MG63 (cell line): ENCODE data around the gene LHPP. TPM values are rescaled to one million over a fixed set of nuclear protein-coding genes. Genes with fewer than 3 reads are reported as not detected.

Experiments
- DNase-seq: peaks from one replicate; pipeline ENCODE4 v3.0.0-alpha.2; 2020
- H3K27me3 ChIP-seq: fragments of 250-450 bp; sonication (Bioruptor Pico); 2 replicates; pipeline ENCODE4 v1.5.1; 2020; ENCODE audit warnings: mild to moderate bottlenecking, moderate library complexity
- H3K36me3 ChIP-seq: fragments of 250-450 bp; sonication (Bioruptor Pico); 2 replicates; pipeline ENCODE4 v1.5.1; 2020; ENCODE audit warnings: mild to moderate bottlenecking, moderate library complexity
- H3K4me3 ChIP-seq: fragments of 250-450 bp; sonication (Bioruptor Pico); 2 replicates; pipeline ENCODE4 v1.5.1; 2020; ENCODE audit warnings: mild to moderate bottlenecking, moderate library complexity
- H3K9me3 ChIP-seq: fragments of 250-450 bp; sonication (Bioruptor Pico); 2 replicates; pipeline ENCODE4 v1.5.1; 2020; ENCODE audit warnings: mild to moderate bottlenecking, moderate library complexity
- total RNA-seq: library from RNA; depleted of rRNA; stranded (reverse); fragments of >200 nt; shearing (Covaris generic); gene quantifications from 2 replicates; pipeline ENCODE4 v1.2.3, GENCODE V29; 2014; ENCODE audit warnings: low replicate concordance

The LHPP gene
- total RNA-seq, 1 experiment from 2014 or later, result 17.0 TPM

DNA sequence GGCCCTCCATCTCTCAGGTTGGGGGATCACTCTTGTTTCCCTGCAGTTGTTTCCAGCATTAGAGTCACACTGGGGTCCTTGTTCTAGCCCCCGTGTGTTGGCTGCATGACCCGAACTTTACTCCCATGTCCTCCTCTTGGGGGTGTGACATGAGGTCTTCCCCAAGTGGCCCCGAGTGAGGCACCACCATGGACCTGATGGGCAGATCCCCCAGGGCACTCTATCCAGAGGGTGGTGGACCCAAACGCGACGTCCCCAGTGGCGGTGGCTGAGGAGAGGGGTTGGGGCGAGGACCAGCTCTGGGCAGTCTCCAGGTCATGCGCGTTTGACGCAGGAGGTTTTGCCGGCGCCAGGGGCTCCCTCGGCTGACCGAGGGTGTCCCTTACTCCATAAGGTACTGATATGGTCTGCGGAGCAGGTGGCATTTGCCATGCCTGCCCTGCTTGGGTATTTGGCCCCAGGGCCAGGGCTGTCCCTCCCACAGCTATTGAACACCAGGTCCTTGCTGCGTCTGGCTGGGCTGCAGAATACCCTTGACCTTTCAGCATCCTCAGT lies 131.9 kb downstream of the LHPP start:
- Histone ChIP-seq H3K9me3 (peaks cover 3% of the 10 kb centered on the region; the same call in 1 of the 2 replicates), H3K4me3 (no peak overlapping the region), H3K27me3 (no peaks in the 10 kb centered on the region), H3K36me3 (no peaks in the 10 kb centered on the region)
- no peak for DNase-seq

DNA sequence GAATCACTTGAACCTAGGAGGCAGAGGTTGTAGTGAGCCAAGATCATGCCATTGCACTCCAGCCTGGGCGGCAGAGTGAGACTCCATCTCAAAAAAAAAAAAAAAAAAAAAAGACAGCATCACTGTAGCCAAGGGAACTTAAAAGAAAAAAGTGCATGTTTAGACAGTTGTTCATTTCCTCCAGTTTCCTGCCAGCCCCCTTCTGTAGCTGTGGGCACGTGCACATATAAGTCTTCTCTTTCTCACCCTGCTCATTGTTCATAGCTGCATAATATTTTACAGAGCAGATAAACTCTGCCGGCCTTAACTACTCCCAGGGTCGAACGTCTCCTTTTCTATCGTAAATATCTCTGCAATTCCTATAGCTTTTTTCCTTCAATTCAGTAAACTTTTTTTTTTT lies 132.6 kb downstream of the LHPP start:
- no peaks in the 10 kb centered on the region for H3K27me3 ChIP-seq
- H3K9me3 ChIP-seq, result peaks cover 3% of the 10 kb centered on the region; the same call in 1 of the 2 replicates
- H3K36me3 ChIP-seq, result no peaks in the 10 kb centered on the region
- DNase-seq, result no peak
- H3K4me3 ChIP-seq, result no peak overlapping the region

DNA sequence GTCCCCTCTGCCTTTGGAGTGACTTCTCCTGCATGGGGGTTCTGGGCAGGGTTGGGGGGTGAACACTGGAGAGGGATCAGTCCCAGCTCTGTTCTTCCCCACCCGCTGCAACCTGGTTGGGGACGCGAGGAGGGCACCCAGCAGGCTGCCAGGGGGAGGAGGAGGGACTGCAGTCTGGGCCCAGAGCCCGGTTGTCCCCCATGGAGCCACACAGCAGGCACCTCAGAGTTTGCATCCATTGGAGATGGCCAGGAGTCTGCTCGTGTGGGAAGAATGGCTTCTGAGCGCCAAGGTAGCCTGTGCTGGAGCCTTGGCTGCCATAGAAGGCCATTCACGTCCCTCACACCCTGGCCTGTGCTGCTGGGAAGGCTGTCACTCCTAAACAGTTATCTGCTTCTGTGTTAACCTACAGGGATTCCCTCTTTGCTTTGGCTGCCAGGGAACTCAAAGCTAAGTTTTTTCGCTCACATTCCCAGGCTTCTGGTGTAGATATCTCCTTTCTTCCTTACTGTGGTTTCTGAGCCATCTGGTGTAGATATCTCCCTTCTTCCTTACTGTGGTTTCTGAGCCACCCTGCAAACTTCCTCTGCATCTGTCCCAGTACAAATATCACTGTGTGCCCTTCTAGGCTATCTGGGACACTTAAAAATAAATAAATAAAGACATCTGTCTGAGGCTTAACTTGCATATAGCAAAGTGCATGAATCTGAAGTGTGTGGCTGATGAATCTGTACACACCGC lies 133.7 kb downstream of the LHPP start:
- Histone ChIP-seq H3K36me3 (no peaks in the 10 kb centered on the region), H3K27me3 (no peaks in the 10 kb centered on the region), H3K4me3 (no peak overlapping the region), H3K9me3 (peaks cover 3% of the 10 kb centered on the region; the same call in 1 of the 2 replicates)
- DNase-seq, result no peak

DNA sequence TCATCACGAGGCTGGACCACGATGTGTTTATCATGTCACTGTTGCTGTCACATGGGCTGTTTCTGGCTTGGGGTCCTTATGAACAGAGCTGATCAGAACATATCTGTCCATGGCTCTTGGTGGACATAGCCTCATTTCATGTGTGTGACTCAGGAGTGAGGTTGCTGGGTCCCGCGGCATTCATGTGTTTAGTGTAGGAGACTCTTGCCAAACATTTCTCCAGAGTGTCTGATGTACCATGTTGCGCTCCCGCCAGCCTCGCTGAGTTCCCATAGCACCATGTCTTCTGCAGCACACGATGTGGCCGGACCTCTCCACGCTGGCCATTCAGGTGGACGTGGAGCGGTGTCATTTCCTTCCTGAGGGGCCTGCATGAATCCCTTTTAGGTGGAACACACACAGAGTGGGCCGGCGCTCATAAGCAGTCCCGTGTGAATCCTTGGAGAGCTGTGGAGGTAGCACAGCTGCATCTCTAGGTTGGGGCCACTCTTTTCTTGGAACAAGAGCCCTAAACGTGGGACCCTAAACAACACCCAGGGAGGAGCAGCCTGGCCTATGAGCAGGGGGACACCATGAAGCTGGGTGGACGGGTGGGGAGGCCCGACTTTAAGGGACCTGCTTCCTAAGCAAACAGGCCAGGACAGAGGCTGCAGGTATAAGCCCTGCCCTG lies 134.6 kb downstream of the LHPP start:
- H3K27me3 ChIP-seq, result no peaks in the 10 kb centered on the region
- H3K9me3 ChIP-seq, result peaks cover 3% of the 10 kb centered on the region; the same call in 1 of the 2 replicates
- no peaks in the 10 kb centered on the region for H3K36me3 ChIP-seq
- DNase-seq, result no peak
- H3K4me3 ChIP-seq, result no peak overlapping the region

DNA sequence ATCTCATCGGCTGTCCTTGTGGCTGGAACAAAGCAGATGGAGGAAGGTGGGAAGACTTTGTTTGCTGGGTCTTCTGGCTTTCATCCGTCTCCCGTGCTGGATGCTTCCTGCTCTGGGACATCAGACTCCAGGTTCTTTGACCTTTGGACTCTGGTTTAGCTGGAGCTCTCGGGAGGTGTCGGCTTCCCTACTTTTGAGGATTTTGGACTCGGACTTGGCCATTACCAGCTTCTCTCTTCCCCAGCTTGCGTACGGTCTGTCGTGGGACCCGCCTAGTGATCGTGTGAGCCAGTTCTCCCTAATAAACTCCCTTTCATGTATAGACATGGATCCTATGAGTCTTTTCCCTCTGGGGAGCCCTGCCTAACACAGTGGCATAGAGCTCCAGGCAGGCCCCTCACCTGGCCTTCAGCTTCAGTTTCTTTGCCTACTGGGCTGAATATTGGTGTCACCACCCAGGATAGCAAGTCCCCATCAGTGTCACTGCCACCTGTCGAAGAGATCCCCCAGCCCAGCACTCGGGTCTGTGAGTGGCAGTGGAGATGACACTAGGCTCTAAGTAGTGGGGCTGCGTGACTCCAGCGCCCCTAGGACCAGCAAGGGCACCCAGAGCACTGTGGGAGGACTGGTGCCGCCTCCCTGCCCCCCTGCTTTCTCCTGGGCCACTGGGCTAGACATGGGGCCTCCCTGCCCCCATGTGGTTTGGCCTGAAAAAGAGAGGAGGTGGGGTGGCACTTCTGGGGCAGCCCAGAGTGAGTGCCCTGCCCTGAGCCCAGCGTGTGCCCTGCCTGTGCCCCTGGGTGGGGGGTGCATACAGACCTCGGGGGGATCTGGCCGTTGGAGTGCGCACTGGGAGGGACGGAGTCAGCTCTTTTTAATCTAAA lies 135.6 kb downstream of the LHPP start:
- Histone ChIP-seq H3K36me3 (no peaks in the 10 kb centered on the region), H3K4me3 (no peak overlapping the region), H3K9me3 (no peaks in the 10 kb centered on the region), H3K27me3 (no peaks in the 10 kb centered on the region)
- no peak for DNase-seq

DNA sequence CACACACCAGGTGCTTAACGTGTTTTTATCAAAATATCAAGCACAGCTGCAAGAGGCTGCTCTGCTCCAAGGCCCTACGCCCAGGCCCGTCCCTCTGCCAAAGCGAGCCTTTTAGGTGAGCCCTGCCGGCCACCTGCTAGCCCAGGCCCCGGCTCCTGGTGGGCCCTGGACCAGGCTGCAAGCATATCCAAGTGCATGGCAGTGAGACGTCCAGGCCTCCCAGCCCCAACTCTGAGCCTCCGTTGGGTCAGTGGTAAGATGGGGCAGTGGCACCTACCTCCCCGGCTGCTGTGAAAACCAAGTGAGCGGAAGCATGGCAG lies 136.2 kb downstream of the LHPP start:
- no peak for DNase-seq
- Histone ChIP-seq H3K4me3 (no peak overlapping the region), H3K9me3 (no peaks in the 10 kb centered on the region)

DNA sequence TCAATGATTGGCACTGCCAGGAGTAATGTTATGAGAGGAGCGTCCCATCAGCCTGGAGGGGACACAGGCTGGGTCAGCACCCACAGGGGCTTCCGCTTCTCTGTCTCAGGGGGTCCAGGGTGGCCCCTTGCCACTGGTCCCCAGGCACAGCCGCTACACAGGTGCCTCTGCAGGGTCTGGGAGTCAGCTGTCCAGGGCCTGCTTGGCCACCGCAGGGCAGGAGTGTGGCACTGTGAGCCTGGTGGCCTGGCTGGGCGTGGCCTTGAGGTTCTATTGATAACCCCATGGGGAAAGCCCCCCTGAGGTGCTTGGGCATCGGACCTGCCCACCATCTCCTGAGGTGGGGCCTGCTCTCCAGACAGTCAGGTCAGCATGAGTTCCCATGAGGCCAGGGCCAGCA lies 136.6 kb downstream of the LHPP start:
- Histone ChIP-seq H3K4me3 (no peak overlapping the region), H3K9me3 (no peaks in the 10 kb centered on the region), H3K36me3 (no peaks in the 10 kb centered on the region), H3K27me3 (no peaks in the 10 kb centered on the region)
- DNase-seq, result no peak

More for the DNA sequence above, 136.2 kb downstream of the LHPP start:
- no peaks in the 10 kb centered on the region for H3K27me3 ChIP-seq
- H3K36me3 ChIP-seq, result no peaks in the 10 kb centered on the region

DNA sequence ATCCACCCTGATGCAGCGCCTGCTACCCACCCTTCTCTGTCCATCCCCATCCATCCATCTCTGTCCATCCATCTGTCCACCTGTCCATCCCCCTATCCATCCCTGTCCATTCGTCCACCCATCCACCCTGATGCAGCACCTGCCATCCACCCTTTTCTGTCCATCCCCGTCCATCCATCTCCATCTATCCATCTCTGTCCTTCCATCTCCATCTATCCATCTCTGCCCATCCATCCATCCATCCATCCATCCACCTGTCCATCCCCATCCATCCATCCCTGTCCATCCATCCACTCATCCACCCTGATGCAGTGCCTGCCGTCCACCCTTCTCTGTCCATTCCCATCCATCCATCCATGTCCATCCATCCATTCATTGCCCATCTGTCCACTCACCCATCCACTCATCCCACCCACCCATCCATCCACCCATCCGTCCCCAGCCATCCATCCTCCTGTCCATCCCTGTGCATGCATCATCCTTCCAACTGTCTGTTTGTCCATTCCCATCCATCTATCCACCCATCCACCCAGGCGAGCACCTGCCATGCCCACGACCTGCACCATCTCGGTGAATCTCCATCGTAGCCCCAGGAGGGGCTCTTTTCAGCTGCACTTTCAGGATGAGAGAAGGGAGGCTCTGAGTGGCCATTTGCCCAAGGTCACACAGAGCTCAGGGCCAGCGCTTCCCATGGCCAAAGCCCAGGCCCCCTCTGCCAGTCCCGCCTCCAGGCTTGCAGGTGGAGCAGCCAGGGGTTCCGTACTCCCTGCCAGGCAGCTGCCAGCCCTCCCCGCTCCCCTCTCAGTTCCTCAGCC lies 137.4 kb downstream of the LHPP start:
- Histone ChIP-seq H3K36me3 (no peaks in the 10 kb centered on the region), H3K4me3 (no peak overlapping the region), H3K9me3 (no peaks in the 10 kb centered on the region), H3K27me3 (no peaks in the 10 kb centered on the region)
- DNase-seq, result no peak

DNA sequence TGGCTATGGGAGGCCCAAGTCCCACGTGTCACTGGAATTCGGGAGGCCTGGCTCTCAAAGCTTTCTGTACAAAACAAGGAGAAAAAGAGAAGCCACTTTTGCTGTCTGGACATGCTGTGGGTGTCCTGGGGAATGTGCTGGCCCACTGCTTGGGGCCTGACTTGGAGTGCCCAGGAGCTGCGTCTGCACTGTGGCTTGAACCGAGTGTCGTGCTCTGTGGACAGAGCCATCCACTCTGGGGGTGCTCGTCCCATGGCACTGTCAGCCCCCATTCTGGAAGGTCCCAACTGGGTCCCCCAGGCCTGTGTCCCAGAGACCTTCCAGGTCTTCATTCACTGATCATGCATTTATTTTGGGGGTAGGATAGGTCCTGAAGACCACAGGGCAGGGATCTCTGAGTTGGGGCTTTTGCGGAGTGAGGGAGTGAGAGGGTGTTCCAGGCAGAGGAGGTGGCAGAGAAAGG lies 138.0 kb downstream of the LHPP start:
- no peak for DNase-seq
- H3K36me3 ChIP-seq, result no peaks in the 10 kb centered on the region
- H3K4me3 ChIP-seq, result no peak overlapping the region
- H3K9me3 ChIP-seq, result no peaks in the 10 kb centered on the region
- no peaks in the 10 kb centered on the region for H3K27me3 ChIP-seq

DNA sequence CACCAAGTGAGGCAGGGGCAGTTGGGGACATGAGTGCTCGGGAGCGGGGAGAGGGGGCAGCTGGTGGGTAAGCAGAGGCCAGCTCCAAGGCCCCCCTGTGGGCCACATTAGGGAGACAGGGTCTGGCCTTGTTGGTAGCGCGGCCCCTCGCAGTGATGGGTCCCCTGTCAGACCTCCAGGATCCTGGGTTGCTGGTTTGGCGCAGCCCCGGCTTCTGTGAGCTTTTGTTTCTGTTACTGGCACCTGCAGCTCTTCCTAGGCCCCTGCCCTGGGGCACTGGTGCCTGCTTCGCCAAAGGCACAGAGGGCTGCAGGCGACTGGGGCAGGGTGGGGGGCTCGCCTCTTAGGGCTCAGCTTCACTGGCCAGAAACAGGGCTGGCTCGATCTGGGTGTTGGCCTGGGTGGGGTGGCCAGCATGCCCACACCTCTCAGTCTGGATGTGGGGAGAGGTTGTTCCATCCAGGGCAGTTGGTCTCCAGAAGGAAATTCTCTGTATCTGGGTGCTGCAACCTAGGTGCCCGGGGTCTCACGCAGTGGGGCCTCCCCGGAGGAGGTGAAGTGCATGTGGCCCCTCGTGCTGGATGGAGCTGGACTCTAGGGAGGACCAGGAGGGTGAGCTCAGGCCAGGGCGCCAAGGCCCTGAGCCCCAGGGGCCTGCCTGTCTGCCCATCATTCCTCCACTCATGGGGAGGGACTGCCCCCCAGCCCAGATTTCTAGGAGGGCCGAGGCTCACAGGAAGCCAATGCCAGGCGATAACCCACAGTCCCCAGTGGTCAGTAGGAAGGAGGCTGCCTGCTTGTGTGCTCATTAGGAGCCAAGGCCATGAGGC lies 138.6 kb downstream of the LHPP start:
- no peak for DNase-seq
- Histone ChIP-seq H3K36me3 (no peaks in the 10 kb centered on the region), H3K9me3 (no peaks in the 10 kb centered on the region), H3K4me3 (no peak overlapping the region), H3K27me3 (no peaks in the 10 kb centered on the region)

DNA sequence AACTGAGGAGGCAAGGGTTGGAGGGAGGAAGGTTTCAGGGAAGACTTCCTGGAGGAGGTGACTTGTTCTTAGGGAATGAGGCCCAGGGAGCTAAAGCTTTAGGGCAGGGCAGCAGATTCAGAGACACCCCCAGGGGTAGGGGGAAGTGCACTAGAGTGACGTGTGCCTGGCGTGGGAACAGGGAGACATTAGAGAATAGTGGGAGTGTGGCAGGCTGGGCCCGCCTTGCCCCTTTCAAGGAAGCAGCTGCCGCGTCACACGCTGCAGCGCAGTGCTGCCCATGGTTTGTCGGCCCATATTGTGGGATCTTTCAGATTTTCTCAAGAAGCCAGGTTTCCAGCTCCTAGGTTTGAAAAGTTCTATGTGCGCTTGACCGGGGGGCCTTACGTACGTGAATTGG lies 139.4 kb downstream of the LHPP start:
- Histone ChIP-seq H3K9me3 (no peaks in the 10 kb centered on the region), H3K4me3 (no peak overlapping the region), H3K36me3 (no peaks in the 10 kb centered on the region), H3K27me3 (no peaks in the 10 kb centered on the region)
- DNase-seq, result no peak

DNA sequence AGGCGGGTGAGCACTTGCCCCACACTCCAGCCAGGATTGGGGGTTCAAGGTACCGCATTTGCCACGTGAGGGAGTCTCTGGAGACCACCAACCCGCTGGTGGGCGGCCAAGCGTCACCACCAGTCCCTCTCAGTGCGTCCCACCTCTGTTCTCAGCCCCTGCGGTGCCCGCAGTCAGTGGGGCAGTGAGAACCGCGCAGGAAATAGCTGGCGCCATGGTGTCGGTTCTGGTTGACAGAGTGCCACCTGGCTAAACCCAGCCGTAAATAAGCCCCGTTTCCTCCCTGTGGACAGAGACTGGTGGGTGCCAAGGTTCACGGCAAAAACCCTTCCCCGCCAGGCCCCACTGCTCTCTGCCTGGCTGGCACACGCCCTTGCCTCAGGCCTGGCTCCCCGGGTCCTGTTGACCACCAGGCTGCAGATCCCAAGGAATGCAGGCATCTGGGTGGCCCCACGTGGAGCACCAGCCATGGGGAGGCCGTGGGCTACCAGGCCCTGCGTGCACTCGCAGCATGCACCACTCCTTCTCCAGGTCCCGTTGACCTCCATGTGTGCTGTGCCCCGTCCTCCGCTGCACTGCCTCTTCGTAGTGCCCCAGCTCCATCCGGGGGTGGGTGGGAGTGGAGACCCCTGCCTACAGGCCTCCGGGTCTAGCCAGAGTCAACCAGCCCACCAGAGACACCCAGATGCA lies 140.0 kb downstream of the LHPP start:
- H3K27me3 ChIP-seq, result no peaks in the 10 kb centered on the region
- no peaks in the 10 kb centered on the region for H3K9me3 ChIP-seq
- no peaks in the 10 kb centered on the region for H3K36me3 ChIP-seq
- H3K4me3 ChIP-seq, result no peak overlapping the region
- no peak for DNase-seq

DNA sequence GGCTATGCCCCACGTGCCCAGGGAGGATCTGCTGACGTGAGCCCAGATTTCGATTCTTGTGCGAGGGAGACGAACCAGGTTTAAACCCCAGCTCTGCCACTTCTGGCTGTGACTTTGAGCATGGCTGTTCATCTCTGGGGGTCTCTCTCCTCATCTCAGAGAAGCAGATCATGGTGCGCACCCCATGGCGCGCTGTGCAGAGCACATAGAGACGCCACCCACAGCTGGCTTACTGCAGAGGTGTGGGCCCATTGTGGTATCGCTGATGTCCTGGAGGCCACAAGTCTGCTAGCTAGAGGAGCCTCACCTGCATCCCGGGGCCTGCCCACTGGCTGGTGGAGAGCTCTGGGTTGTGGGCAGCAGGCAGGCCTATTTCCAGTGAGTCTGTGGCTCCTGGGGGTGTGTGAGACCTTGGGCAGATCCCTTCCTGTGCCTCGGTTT lies 140.5 kb downstream of the LHPP start:
- Histone ChIP-seq H3K4me3 (no peak overlapping the region), H3K27me3 (no peaks in the 10 kb centered on the region), H3K9me3 (no peaks in the 10 kb centered on the region), H3K36me3 (no peaks in the 10 kb centered on the region)
- no peak for DNase-seq

DNA sequence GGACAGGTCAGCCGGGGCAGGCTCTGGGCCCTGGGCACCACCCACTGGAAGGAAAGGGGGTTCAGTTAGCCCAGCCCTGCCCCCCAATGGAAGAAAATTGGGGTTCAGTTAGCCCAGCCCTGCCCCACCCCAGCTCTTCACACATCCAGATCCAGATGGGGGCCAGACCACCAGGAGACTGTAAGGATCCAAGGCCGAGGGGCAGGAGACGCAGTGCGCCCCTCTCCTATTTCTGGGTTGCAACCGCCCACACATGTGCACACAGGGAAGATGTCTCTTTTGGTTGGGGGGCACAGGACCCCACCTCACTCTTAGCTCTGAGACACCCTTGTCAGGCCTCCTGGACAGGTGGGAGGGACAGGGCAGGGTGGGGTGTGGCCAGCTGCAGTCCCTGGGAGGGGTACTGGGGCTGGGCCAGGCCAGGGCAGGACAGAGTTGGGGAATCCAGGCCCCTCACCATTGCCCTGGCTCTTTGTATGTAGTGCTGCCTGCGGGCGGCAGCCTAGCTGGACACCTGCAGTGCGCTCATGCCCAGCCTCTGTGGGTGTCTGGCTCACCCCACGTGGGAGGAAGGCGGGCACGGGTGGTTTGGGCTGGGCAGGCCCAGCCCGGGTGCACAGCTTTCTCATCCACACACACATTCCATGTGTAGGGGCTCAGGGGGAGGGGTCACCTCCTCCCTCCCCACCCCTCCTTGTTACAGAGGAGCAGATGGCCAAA lies 141.2 kb downstream of the LHPP start:
- H3K27me3 ChIP-seq, result no peaks in the 10 kb centered on the region
- DNase-seq, result no peak
- H3K9me3 ChIP-seq, result no peaks in the 10 kb centered on the region
- H3K4me3 ChIP-seq, result no peak overlapping the region
- H3K36me3 ChIP-seq, result no peaks in the 10 kb centered on the region
